SK-N-SH (cell line): ENCODE measurements around the gene DNAJB1. TPM values are rescaled to one million over a fixed set of nuclear protein-coding genes. Genes with fewer than 3 reads are reported as not detected.
A peak's percentile ranks its signal among the peaks of the same experiment; 100 is the strongest.

Experiments
- CTCF ChIA-PET: fragments of 300-600, 350-600 bp; formaldehyde crosslinking; extraction: SDS; loops from one replicate; lab custom pipeline; 2021; lab: Yijun Ruan, JAX
- POLR2A ChIA-PET: fragments of 350-600 bp; sonication (Branson Sonifier 250); formaldehyde crosslinking; extraction: SDS; loops from one replicate; lab custom pipeline; 2020; ENCODE audit warnings: antibody characterized with exemption, inconsistent platforms; lab: Yijun Ruan, JAX
- DNase-seq: peaks from one replicate; pipeline ENCODE4 v3.0.0; 2012
- H2AFZ ChIP-seq: fragments of 200-600 bp; sonication (generic); 2 replicates; pipeline ENCODE4 v1.8.1; 2016; ENCODE audit warnings: antibody characterized with exemption, mild to moderate bottlenecking, low read depth
- H3F3A ChIP-seq: fragments of 200-600 bp; sonication (generic); replicated peaks from 2 replicates; pipeline ENCODE3; 2016; ENCODE audit warnings: antibody characterized with exemption, mild to moderate bottlenecking; ENCODE audit not compliant: insufficient read depth
- H3K27ac ChIP-seq, 2 experiments: fragments of 200-500 bp in 1 of 2; fragments of 200-600 bp in 1 of 2; sonication (Bioruptor generic) in 1 of 2; sonication (generic), shearing (Covaris generic) in 1 of 2; 2 replicates each; pipeline versions ENCODE4 v1.5.1 to v1.6.1; 2014 to 2016; ENCODE audit warnings: low read depth in 2 of 2, inconsistent platforms in 1 of 2, low read length in 1 of 2, mild to moderate bottlenecking in 1 of 2, mixed read lengths in 1 of 2
- H3K27me3 ChIP-seq: fragments of 200-600 bp; sonication (generic), shearing (Covaris generic); 2 replicates; pipeline ENCODE4 v1.6.1; 2016; ENCODE audit warnings: mixed run types; ENCODE audit not compliant: insufficient read depth
- H3K36me3 ChIP-seq, 2 experiments: fragments of 200-500 bp in 1 of 2; fragments of 200-600 bp in 1 of 2; sonication (Bioruptor generic) in 1 of 2; sonication (generic) in 1 of 2; replicated peaks in 1 of 2; 2 replicates each; pipeline versions ENCODE3 to v1.5.1; 2014 to 2016; ENCODE audit warnings: low read length in 1 of 2, mild to moderate bottlenecking in 1 of 2; ENCODE audit not compliant: insufficient read depth in 2 of 2, control insufficient read depth in 1 of 2
- H3K4me1 ChIP-seq, 2 experiments: fragments of 200-500 bp in 1 of 2; fragments of 200-600 bp in 1 of 2; sonication (Bioruptor generic) in 1 of 2; sonication (generic), shearing (Covaris generic) in 1 of 2; 2 replicates each; pipeline versions ENCODE4 v1.5.1 to v1.6.1; 2014 to 2016; ENCODE audit warnings: low read depth in 1 of 2, low read length in 1 of 2, mixed run types in 1 of 2; ENCODE audit not compliant: insufficient read depth in 2 of 2, control insufficient read depth in 1 of 2
- H3K4me2 ChIP-seq: fragments of 200-600 bp; sonication (generic), shearing (Covaris generic); 2 replicates; pipeline ENCODE4 v1.6.1; 2017; ENCODE audit warnings: mixed run types
- H3K4me3 ChIP-seq, 2 experiments: fragments of 200-500 bp in 1 of 2; fragments of 200-600 bp in 1 of 2; sonication (Bioruptor generic) in 1 of 2; sonication (generic), shearing (Covaris generic) in 1 of 2; 2 replicates each; pipeline versions ENCODE4 v1.5.1 to v1.8.1; 2014 to 2016; ENCODE audit warnings: low read depth in 2 of 2, inconsistent platforms in 1 of 2, low read length in 1 of 2, mild to moderate bottlenecking in 1 of 2, mixed read lengths in 1 of 2, moderate library complexity in 1 of 2
- H3K79me2 ChIP-seq: fragments of 200-600 bp; sonication (generic); 2 replicates; pipeline ENCODE4 v1.8.1; 2017; ENCODE audit warnings: mild to moderate bottlenecking; ENCODE audit not compliant: insufficient read depth
- H3K9ac ChIP-seq: fragments of 200-600 bp; sonication (generic); 2 replicates; pipeline ENCODE4 v1.6.1; 2017; ENCODE audit warnings: mixed run types
- H3K9me2 ChIP-seq: fragments of 200-600 bp; sonication (generic); 2 replicates; pipeline ENCODE4 v1.6.1; 2017; ENCODE audit warnings: mixed run types
- H3K9me3 ChIP-seq: fragments of 200-600 bp; sonication (generic); 2 replicates; pipeline ENCODE4 v1.6.1; 2017; ENCODE audit warnings: mixed run types, mild to moderate bottlenecking, moderate library complexity
- H4K20me1 ChIP-seq: fragments of 200-600 bp; sonication (generic); 2 replicates; pipeline ENCODE4 v1.6.1; 2017; ENCODE audit warnings: mild to moderate bottlenecking, mixed run types; ENCODE audit not compliant: insufficient read depth
- CHD2 ChIP-seq: fragments of 150-350 bp; IDR thresholded peaks from 2 replicates; pipeline ENCODE4 v1.6.1; 2018; ENCODE audit warnings: low read length; ENCODE audit not compliant: partially characterized antibody
- ELF1 ChIP-seq: IDR thresholded peaks from 2 replicates; pipeline ENCODE4 v1.4.0; 2012
- EZH2phosphoT487 ChIP-seq: fragments of 200-600 bp; sonication (generic); IDR thresholded peaks from 2 replicates; pipeline ENCODE4 v1.6.1; 2017; ENCODE audit warnings: low read depth, mixed run types, mild to moderate bottlenecking, antibody characterized with exemption, moderate library complexity, borderline replicate concordance
- FOXJ3 ChIP-seq: sonication (generic); formaldehyde crosslinking; IDR thresholded peaks from 2 replicates; pipeline ENCODE4 v1.5.1; 2020; ENCODE audit warnings: mild to moderate bottlenecking, missing genetic modification reagents
- FOXM1 ChIP-seq: IDR thresholded peaks from 2 replicates; pipeline ENCODE4 v1.4.0; 2012; ENCODE audit warnings: low read depth, mild to moderate bottlenecking
- GATA2 ChIP-seq: sonication (generic); formaldehyde crosslinking; IDR thresholded peaks from 2 replicates; pipeline ENCODE4 v1.5.0; 2020; ENCODE audit warnings: mild to moderate bottlenecking, missing genetic modification reagents
- MEF2A ChIP-seq: IDR thresholded peaks from 2 replicates; pipeline ENCODE4 v1.4.0; 2012; ENCODE audit warnings: low read depth, borderline replicate concordance
- MXI1 ChIP-seq: IDR thresholded peaks from 2 replicates; pipeline ENCODE4 v1.6.1; 2012; ENCODE audit warnings: mild to moderate bottlenecking, low read depth, low read length, improper control_type of control experiment
- NRF1 ChIP-seq: IDR thresholded peaks from 2 replicates; pipeline ENCODE4 v1.6.1; 2012; ENCODE audit warnings: low read depth, mild to moderate bottlenecking, low read length
- RXRA ChIP-seq: IDR thresholded peaks from 2 replicates; pipeline ENCODE4 v1.4.0; 2012; ENCODE audit warnings: low read depth, mild to moderate bottlenecking, borderline replicate concordance
- SIN3A ChIP-seq: IDR thresholded peaks from 2 replicates; pipeline ENCODE4 v1.6.1; 2012; ENCODE audit warnings: low read depth, mild to moderate bottlenecking, low read length, moderate library complexity, borderline replicate concordance
- TAF1 ChIP-seq: IDR thresholded peaks from 2 replicates; pipeline ENCODE4 v1.6.1; 2012; ENCODE audit warnings: low read depth, mild to moderate bottlenecking, low read length, moderate library complexity, borderline replicate concordance
- TCF12 ChIP-seq: IDR thresholded peaks from 2 replicates; pipeline ENCODE4 v1.4.0; 2012
- WGBS: methylation state at CpG from one replicate; pipeline ENCODE4 v1.1.6; 2017; ENCODE audit warnings: low lambda C conversion rate; 5-methylcytosine and 5-hydroxymethylcytosine counted together
- polyA plus RNA-seq, 3 experiments: library from polyadenylated mRNA; depleted of rRNA; stranded (reverse); fragments of >200 nt; gene quantifications; 2 replicates each; pipeline ENCODE4 v1.2.3, GENCODE V29; 2012
- TF ChIP-seq, protein P1 (sequence below): fragments of 150-350 bp; IDR thresholded peaks from 2 replicates; pipeline ENCODE4 v1.6.1; 2016; ENCODE audit warnings: mild to moderate bottlenecking, low read depth, low read length
- TF ChIP-seq, protein P2 (sequence below): IDR thresholded peaks from 2 replicates; pipeline ENCODE4 v1.6.1; 2012; ENCODE audit warnings: mild to moderate bottlenecking, low read depth, low read length, moderate library complexity
- TF ChIP-seq, protein P3 (sequence below): fragments of 150-350 bp; IDR thresholded peaks from 2 replicates; pipeline ENCODE4 v1.6.1; 2017; ENCODE audit warnings: antibody characterized with exemption, low read length, low read depth, borderline replicate concordance
- TF ChIP-seq, protein P4 (sequence below): IDR thresholded peaks from 2 replicates; pipeline ENCODE4 v1.4.0; 2012; ENCODE audit warnings: low read depth
- TF ChIP-seq, protein P5 (sequence below): IDR thresholded peaks from 2 replicates; pipeline ENCODE4; 2012
- TF ChIP-seq, protein P6 (sequence below): IDR thresholded peaks from 2 replicates; pipeline ENCODE4 v1.4.0; 2012; ENCODE audit warnings: low read depth, borderline replicate concordance

DNAJB1 gene
- polyA plus RNA-seq, 1 of the 3 experiments (the other 2 are of a cell fraction) = 103 TPM

DNA sequence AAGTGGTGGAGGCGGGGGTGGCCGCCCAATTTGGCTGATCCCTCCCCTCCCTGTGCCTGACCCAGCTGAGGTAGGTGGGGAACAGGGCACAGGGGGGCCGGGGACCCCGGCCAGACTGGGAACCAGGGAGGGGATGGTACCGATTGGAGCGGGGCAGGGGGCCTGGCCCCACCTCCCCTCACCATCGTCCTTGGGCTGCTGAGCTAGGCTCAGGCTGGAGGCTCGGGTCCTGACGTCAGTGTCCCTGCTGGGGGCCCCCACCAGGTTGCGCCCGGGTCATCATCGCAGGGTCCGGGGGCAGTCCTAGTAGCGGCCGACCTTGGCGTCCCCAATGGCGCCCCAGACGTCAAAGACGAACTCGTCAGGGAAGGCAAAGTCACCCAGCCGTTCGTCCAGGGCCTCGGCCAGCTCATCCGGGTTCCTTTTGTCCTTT lies 40.1 kb downstream of the DNAJB1 start:
- Histone ChIP-seq H3K9me2 (no peaks in the 10 kb centered on the region), H3K9ac (no peak overlapping the region), H3K36me3 (peaks cover 0 to 10% of the 10 kb centered on the region in 2 experiments), H3K4me1 (peaks cover 24 to 32% of the 10 kb centered on the region in 2 experiments; a peak in 3 of 4 replicates), H3F3A (peaks cover 15% of the 10 kb centered on the region), H2AFZ (no peak overlapping the region), H3K4me2 (no peak overlapping the region), H3K4me3 (no peak overlapping the region), H3K27me3 (no peaks in the 10 kb centered on the region), H3K9me3 (no peaks in the 10 kb centered on the region), H4K20me1 (no peaks in the 10 kb centered on the region), H3K79me2 (peaks cover 4% of the 10 kb centered on the region; the same call in 1 of the 2 replicates), H3K27ac (peak overlapping the region in 1 of 2 experiments; percentile 62; a peak in 1 of 4 replicates)
- 95% methylated on average over 12 of the region's 24 CpGs for WGBS
- TF ChIP-seq, protein P1, sequence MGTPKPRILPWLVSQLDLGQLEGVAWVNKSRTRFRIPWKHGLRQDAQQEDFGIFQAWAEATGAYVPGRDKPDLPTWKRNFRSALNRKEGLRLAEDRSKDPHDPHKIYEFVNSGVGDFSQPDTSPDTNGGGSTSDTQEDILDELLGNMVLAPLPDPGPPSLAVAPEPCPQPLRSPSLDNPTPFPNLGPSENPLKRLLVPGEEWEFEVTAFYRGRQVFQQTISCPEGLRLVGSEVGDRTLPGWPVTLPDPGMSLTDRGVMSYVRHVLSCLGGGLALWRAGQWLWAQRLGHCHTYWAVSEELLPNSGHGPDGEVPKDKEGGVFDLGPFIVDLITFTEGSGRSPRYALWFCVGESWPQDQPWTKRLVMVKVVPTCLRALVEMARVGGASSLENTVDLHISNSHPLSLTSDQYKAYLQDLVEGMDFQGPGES = no peak
- TF ChIP-seq FOXJ3 (CRISPR knock-in tag) (no peak), CHD2 (no peak), GATA2 (CRISPR knock-in tag) (no peak), ELF1 (no peak), FOXM1 (no peak), EZH2phosphoT487 (no peak), NRF1 (no peak), TCF12 (no peak), MEF2A (no peak), RXRA (no peak), TAF1 (no peak), SIN3A (no peak), MXI1 (no peak)
- TF ChIP-seq, protein P2, sequence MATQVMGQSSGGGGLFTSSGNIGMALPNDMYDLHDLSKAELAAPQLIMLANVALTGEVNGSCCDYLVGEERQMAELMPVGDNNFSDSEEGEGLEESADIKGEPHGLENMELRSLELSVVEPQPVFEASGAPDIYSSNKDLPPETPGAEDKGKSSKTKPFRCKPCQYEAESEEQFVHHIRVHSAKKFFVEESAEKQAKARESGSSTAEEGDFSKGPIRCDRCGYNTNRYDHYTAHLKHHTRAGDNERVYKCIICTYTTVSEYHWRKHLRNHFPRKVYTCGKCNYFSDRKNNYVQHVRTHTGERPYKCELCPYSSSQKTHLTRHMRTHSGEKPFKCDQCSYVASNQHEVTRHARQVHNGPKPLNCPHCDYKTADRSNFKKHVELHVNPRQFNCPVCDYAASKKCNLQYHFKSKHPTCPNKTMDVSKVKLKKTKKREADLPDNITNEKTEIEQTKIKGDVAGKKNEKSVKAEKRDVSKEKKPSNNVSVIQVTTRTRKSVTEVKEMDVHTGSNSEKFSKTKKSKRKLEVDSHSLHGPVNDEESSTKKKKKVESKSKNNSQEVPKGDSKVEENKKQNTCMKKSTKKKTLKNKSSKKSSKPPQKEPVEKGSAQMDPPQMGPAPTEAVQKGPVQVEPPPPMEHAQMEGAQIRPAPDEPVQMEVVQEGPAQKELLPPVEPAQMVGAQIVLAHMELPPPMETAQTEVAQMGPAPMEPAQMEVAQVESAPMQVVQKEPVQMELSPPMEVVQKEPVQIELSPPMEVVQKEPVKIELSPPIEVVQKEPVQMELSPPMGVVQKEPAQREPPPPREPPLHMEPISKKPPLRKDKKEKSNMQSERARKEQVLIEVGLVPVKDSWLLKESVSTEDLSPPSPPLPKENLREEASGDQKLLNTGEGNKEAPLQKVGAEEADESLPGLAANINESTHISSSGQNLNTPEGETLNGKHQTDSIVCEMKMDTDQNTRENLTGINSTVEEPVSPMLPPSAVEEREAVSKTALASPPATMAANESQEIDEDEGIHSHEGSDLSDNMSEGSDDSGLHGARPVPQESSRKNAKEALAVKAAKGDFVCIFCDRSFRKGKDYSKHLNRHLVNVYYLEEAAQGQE = no peak
- TF ChIP-seq, protein P3, sequence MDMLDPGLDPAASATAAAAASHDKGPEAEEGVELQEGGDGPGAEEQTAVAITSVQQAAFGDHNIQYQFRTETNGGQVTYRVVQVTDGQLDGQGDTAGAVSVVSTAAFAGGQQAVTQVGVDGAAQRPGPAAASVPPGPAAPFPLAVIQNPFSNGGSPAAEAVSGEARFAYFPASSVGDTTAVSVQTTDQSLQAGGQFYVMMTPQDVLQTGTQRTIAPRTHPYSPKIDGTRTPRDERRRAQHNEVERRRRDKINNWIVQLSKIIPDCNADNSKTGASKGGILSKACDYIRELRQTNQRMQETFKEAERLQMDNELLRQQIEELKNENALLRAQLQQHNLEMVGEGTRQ = no peak
- TF ChIP-seq, protein P4, sequence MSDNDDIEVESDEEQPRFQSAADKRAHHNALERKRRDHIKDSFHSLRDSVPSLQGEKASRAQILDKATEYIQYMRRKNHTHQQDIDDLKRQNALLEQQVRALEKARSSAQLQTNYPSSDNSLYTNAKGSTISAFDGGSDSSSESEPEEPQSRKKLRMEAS = no peak
- TF ChIP-seq, protein P5, sequence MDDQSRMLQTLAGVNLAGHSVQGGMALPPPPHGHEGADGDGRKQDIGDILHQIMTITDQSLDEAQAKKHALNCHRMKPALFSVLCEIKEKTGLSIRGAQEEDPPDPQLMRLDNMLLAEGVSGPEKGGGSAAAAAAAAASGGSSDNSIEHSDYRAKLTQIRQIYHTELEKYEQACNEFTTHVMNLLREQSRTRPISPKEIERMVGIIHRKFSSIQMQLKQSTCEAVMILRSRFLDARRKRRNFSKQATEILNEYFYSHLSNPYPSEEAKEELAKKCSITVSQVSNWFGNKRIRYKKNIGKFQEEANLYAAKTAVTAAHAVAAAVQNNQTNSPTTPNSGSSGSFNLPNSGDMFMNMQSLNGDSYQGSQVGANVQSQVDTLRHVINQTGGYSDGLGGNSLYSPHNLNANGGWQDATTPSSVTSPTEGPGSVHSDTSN = no peak
- TF ChIP-seq, protein P6, sequence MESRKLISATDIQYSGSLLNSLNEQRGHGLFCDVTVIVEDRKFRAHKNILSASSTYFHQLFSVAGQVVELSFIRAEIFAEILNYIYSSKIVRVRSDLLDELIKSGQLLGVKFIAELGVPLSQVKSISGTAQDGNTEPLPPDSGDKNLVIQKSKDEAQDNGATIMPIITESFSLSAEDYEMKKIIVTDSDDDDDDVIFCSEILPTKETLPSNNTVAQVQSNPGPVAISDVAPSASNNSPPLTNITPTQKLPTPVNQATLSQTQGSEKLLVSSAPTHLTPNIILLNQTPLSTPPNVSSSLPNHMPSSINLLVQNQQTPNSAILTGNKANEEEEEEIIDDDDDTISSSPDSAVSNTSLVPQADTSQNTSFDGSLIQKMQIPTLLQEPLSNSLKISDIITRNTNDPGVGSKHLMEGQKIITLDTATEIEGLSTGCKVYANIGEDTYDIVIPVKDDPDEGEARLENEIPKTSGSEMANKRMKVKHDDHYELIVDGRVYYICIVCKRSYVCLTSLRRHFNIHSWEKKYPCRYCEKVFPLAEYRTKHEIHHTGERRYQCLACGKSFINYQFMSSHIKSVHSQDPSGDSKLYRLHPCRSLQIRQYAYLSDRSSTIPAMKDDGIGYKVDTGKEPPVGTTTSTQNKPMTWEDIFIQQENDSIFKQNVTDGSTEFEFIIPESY = no peak
- DNase-seq = peak; percentile 35
- ChIA-PET CTCF (interaction anchor here (0.7 to 4.8 kb wide), 11 partner anchors 11 to 467 kb away, joined by 3 to 45 read pairs (median 13); partner anchors contain the start of genes ASF1B, DNAJB1 and GIPC1), POLR2A (interaction anchor here (1.0 to 1.5 kb wide), 2 partner anchors 39 to 339 kb away, joined by 3 read pairs; no protein-coding TSS in a partner anchor)
